HL-60 (cell line): ENCODE results near the gene ERC2.

Experiments
- DNase-seq, 2 experiments: peaks; one replicate each; pipeline ENCODE4 v3.0.0-alpha.2; 2010 to 2020; ENCODE audit warnings: low read depth in 1 of 2, low spot score in 1 of 2
- H3K27ac ChIP-seq: fragments of 250-450 bp; sonication (Bioruptor Pico); replicated peaks from 2 replicates; pipeline ENCODE4 v1.5.1; 2020; ENCODE audit warnings: mild to moderate bottlenecking, moderate library complexity
- H3K27me3 ChIP-seq: fragments of 250-450 bp; sonication (Bioruptor Pico); 2 replicates; pipeline ENCODE4 v1.5.1; 2021; ENCODE audit warnings: mild to moderate bottlenecking, moderate library complexity; ENCODE audit not compliant: insufficient read depth, poor library complexity, severe bottlenecking
- H3K4me3 ChIP-seq: replicated peaks from 2 replicates; pipeline ENCODE4 v1.5.1; 2011; ENCODE audit warnings: mild to moderate bottlenecking, control low read depth, low read length; ENCODE audit not compliant: insufficient read depth
- CTCF ChIP-seq: IDR thresholded peaks from one replicate; pipeline ENCODE4 v1.5.1; 2011; ENCODE audit warnings: low read length, control low read depth, inconsistent platforms; ENCODE audit not compliant: insufficient read depth
- GABPA ChIP-seq: IDR thresholded peaks from 2 replicates; pipeline ENCODE4 v1.6.1; 2012; ENCODE audit warnings: low read depth
- POLR2AphosphoS5 ChIP-seq: IDR thresholded peaks from 2 replicates; pipeline ENCODE4 v1.6.1; 2012; ENCODE audit warnings: low read depth
- SPI1 ChIP-seq: IDR thresholded peaks from 2 replicates; pipeline ENCODE4 v1.6.1; 2012; ENCODE audit warnings: low read depth, mild to moderate bottlenecking, borderline replicate concordance
- TF ChIP-seq, protein P1 (sequence below): IDR thresholded peaks from 2 replicates; pipeline ENCODE4 v1.6.1; 2012; ENCODE audit warnings: low read depth; ENCODE audit not compliant: insufficient replicate concordance

The ERC2 gene

DNA sequence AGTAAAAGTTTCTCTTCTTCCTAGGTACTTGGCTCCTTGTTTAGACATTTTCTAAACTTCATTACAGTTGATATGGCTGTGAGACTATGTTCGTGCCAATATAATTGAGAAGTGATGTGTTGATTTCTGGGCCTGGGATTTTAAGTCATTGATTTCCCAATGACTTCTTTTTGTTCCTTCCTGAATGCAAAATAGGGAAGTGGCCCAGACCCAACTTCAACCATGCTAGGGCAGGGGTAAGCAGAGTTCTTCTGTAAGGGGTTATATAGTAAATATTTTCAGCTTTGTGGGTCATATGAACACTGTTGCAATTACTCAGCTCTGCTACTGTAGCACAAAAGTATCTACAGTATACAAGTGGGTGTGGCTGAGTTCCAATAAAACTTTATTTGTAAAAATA is 661.1 kb downstream of the ERC2 start:
- peak; percentile 95 for TF ChIP-seq SPI1
- no peak for TF ChIP-seq GABPA
- TF ChIP-seq, protein P1, sequence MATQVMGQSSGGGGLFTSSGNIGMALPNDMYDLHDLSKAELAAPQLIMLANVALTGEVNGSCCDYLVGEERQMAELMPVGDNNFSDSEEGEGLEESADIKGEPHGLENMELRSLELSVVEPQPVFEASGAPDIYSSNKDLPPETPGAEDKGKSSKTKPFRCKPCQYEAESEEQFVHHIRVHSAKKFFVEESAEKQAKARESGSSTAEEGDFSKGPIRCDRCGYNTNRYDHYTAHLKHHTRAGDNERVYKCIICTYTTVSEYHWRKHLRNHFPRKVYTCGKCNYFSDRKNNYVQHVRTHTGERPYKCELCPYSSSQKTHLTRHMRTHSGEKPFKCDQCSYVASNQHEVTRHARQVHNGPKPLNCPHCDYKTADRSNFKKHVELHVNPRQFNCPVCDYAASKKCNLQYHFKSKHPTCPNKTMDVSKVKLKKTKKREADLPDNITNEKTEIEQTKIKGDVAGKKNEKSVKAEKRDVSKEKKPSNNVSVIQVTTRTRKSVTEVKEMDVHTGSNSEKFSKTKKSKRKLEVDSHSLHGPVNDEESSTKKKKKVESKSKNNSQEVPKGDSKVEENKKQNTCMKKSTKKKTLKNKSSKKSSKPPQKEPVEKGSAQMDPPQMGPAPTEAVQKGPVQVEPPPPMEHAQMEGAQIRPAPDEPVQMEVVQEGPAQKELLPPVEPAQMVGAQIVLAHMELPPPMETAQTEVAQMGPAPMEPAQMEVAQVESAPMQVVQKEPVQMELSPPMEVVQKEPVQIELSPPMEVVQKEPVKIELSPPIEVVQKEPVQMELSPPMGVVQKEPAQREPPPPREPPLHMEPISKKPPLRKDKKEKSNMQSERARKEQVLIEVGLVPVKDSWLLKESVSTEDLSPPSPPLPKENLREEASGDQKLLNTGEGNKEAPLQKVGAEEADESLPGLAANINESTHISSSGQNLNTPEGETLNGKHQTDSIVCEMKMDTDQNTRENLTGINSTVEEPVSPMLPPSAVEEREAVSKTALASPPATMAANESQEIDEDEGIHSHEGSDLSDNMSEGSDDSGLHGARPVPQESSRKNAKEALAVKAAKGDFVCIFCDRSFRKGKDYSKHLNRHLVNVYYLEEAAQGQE: no peak
- TF ChIP-seq POLR2AphosphoS5: no peak
- no peak overlapping the region for H3K4me3 ChIP-seq

GRCh38 chr3:55805169-55805568 is 663.1 kb downstream of the ERC2 start:
- Histone ChIP-seq H3K27ac (no peak overlapping the region), H3K27me3 (peaks cover 2% of the 10 kb centered on the region), H3K4me3 (no peak overlapping the region)
- TF ChIP-seq, protein P1: no peak
- no peak for TF ChIP-seq CTCF
- no peak for TF ChIP-seq POLR2AphosphoS5
- no peak for TF ChIP-seq GABPA
- TF ChIP-seq SPI1: no peak
- no peak for DNase-seq

More for the DNA sequence above, 661.1 kb downstream of the ERC2 start:
- H3K27ac ChIP-seq: no peak overlapping the region
- H3K27me3 ChIP-seq: peaks cover 2% of the 10 kb centered on the region
- DNase-seq: peak in 1 of 2 experiments; percentile 26

DNA sequence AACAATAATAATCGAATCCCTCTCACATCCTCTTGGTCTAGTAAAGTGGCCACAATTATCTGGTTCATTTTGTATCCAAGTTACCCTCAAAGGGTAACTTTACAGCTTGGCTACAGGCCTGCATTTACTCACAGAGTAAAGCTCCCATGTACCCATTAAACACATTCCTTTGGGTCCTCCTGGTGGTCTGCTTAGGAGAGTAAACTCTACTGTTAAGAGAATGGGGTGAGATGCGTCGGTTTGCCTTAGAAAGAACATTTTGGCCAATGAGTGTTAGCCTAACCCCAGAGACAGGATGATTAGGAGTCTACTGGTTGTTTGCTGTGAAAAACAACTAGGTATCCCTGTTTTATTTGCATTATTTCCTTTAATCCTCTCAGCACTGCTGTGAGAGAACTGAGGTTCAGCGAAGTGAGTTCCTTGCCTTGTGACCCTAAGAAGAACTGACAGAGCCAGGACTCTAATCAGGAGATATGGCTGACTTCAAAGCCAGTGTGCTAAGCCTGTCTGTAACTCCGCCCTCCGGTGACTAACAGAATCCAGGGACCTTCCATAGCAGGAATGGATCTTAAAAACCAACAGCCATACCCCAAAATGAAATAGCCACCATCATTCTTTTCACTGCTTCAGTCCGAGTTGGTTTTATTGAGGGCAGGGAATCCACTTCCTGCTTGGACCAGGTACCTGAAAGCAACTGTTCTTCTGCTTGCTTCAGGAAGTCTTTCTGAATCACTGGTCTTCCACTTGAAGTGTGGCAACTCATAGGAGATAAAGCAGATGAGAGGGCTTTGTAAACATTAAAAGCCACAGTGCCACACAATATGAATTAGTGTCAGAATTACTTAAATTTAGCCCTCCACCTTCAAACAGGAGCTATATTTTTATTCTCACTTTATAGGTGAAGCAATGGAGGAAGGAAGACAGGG is 663.8 kb downstream of the ERC2 start:
- DNase-seq: no peak

More for the DNA sequence above, 663.8 kb downstream of the ERC2 start:
- TF ChIP-seq, protein P1: no peak
- no peak for TF ChIP-seq CTCF
- TF ChIP-seq SPI1: no peak
- no peak for TF ChIP-seq POLR2AphosphoS5
- no peak for TF ChIP-seq GABPA
- Histone ChIP-seq H3K27ac (no peak overlapping the region), H3K4me3 (no peak overlapping the region), H3K27me3 (no peaks in the 10 kb centered on the region)
